ENCODE data around the gene GUCA2A.
A peak's percentile ranks its signal among the peaks of the same experiment; 100 is the strongest.

Gene GUCA2A

DNA sequence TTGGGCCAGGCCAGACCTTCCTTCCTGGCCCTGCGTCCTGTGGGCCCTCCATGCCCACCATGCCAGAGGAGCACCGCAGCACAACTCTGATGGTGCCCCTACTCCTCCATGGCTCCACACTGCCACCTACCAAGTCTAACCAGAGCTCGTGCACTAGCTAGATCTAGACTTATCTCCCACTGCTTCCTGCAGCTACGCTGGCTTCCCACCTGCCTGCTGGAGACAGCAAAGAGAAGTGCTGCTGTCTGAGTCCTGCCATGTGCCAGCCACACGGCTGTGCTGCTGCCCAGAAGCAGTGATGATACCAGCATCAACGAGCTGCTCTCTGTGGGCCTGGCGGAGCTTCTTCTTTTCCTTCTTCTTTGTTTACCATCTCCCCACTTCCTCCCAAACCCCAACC lies 6.9 kb downstream of the GUCA2A start:
- TF ChIP-seq, protein P1, sequence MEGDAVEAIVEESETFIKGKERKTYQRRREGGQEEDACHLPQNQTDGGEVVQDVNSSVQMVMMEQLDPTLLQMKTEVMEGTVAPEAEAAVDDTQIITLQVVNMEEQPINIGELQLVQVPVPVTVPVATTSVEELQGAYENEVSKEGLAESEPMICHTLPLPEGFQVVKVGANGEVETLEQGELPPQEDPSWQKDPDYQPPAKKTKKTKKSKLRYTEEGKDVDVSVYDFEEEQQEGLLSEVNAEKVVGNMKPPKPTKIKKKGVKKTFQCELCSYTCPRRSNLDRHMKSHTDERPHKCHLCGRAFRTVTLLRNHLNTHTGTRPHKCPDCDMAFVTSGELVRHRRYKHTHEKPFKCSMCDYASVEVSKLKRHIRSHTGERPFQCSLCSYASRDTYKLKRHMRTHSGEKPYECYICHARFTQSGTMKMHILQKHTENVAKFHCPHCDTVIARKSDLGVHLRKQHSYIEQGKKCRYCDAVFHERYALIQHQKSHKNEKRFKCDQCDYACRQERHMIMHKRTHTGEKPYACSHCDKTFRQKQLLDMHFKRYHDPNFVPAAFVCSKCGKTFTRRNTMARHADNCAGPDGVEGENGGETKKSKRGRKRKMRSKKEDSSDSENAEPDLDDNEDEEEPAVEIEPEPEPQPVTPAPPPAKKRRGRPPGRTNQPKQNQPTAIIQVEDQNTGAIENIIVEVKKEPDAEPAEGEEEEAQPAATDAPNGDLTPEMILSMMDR (conservative IDR thresholded peaks at IDR 0.05; ENCODE audit: control insufficient read depth, insufficient read depth, low read depth, low read length), result peak; percentile 1
- H3K4me3 ChIP-seq (ENCODE audit: control insufficient read depth, low read depth, low read length), result no peak overlapping the region
- no peak for DNase-seq (ENCODE audit: low read depth)

DNA sequence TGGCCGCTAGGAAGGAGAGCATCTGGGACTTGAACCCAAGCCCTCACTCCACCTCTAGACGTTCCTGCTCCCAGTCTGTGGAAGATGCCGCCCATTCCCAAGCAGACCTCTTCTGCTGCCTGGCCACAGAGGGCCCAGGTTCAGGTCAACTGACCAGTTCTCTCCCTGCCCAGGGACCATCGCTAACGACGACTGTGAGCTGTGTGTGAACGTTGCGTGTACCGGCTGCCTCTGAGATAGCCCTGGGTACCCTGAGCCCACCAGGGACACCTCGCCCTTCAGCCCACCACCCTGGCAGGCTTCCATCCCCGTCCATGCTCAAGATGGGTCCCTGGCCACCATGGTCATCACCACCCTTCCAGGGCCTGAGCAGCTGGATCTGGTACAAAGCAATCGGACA lies 9.2 kb downstream of the GUCA2A start:
- H3K4me3 ChIP-seq (ENCODE audit: control insufficient read depth, low read depth, low read length), result no peak overlapping the region
- TF ChIP-seq, protein P1 (conservative IDR thresholded peaks at IDR 0.05; ENCODE audit: control insufficient read depth, insufficient read depth, low read depth, low read length), result no peak
- no peak for DNase-seq (ENCODE audit: low read depth)

DNA sequence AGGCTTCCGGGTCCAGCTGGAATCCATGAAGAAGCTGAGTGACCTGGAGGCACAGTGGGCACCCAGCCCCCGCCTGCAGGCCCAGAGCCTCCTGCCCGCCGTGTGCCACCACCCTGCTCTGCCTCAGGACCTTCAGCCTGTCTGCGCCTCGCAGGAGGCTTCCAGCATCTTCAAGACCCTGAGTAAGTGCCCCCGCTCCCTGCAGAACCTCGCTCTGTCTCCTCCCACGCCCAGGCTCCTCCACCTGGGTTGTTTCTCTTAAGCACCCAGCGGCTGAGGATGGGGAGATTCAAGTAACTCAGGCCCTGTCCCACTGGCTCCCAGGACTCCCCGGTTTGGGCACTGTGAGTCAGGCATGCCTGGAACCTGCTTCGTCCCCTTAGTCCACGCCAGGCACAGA lies 9.9 kb downstream of the GUCA2A start:
- TF ChIP-seq, protein P1 (conservative IDR thresholded peaks at IDR 0.05; ENCODE audit: control insufficient read depth, insufficient read depth, low read depth, low read length), result no peak
- DNase-seq (ENCODE audit: low read depth), result no peak

DNA sequence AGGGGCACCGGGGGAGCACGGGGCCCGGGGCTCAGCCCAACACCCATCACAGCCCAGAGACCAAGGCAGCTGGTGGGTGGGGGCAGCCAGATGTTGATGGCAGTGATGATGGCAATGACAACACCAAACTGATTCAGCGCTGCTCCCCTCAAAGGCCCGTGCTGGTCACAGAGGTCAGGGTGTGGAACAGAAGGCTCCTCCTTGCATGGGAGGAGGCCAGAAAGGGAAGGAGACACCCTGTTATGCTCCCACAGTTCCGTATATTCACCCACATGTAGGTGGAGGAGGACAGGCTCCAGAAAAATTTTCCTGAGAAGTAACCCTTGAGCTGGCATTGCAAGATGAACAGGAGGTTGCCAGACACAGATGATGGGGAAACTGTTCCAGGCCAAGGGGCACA lies 10.9 kb downstream of the GUCA2A start:
- H3K4me3 ChIP-seq (ENCODE audit: control insufficient read depth, low read depth, low read length), result no peak overlapping the region

More for the DNA sequence above, 9.9 kb downstream of the GUCA2A start:
- H3K4me3 ChIP-seq (ENCODE audit: control insufficient read depth, low read depth, low read length), result no peak overlapping the region

DNA sequence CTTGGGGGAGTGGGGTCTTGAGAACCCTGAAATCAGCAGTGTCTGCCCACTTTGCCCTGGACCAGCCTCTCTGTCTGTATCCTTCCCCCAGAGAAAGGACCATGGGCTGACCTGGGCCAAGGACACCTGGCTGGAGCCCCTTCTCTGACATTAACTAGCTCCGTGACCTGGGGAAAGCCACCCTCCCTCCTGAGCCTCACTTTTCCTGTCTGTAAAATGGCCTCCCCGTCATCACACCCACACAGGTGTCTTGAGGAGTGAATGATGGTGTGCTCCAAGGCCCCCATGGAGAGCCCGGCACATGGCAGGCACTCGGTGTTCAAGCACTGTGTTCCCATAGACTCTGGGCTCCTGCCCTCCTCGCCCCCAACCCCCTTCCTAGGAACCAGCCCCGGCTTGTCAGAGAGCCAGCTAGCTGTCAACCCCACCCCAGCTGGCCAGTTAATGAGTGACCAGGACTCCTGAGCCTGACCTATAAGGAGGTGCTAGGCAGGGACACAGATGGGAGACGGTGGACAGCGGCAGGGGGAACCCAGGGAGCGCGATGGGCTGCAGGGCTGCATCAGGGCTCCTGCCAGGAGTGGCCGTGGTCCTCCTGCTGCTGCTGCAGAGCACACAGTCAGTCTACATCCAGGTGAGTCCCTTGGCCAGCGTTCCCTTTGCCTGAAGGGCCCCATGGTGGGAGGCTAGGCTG lies 11.5 kb downstream of the GUCA2A start, which contains the start of gene GUCA2B:
Gene GUCA2B (plus strand): TSS at position 504 of the 694 bp plus-strand sequence. CDS start 41 bp downstream, at position 545.
- DNase-seq (ENCODE audit: low read depth), result no peak
- TF ChIP-seq, protein P1 (conservative IDR thresholded peaks at IDR 0.05; ENCODE audit: control insufficient read depth, insufficient read depth, low read depth, low read length), result no peak
- no peak within 1 kb of the TSS for H3K4me3 ChIP-seq (ENCODE audit: control insufficient read depth, low read depth, low read length)

More for the DNA sequence above, 10.9 kb downstream of the GUCA2A start:
- no peak for DNase-seq (ENCODE audit: low read depth)
- TF ChIP-seq, protein P1 (conservative IDR thresholded peaks at IDR 0.05; ENCODE audit: control insufficient read depth, insufficient read depth, low read depth, low read length), result no peak

DNA sequence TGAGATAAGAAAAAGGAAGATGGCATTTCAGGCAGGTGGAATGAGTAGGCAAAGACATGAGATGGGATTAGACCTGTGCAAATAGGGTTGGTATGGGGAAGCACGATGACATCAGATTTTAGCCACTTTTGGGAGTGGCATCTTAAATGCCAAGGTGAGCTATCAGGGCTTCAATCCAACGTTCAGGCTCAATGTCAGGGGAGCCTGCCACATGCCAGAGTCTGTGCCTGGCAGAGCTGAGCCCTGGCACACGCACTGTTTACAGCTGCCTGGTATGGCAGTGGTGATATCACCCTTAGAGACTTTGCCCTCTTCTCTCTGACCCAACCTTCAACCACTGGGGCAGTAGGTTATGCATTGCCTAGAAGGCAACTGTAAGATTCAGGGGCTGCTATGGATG lies 12.4 kb downstream of the GUCA2A start:
- H3K4me3 ChIP-seq (ENCODE audit: control insufficient read depth, low read depth, low read length), result no peak overlapping the region
- TF ChIP-seq, protein P1 (conservative IDR thresholded peaks at IDR 0.05; ENCODE audit: control insufficient read depth, insufficient read depth, low read depth, low read length), result no peak
- no peak for DNase-seq (ENCODE audit: low read depth)
